Thymus (tissue), 11 donors: Measurements from ENCODE around the gene RAPGEF2. TPM values are rescaled to one million over a fixed set of nuclear protein-coding genes. Genes with fewer than 3 reads are reported as not detected.
"Not testable (repeated sequence)": the region's sequence is repeated elsewhere in the genome, so short reads cannot be mapped to it uniquely, and the experiment has no call there.

Experiments used
- DNase-seq, 9 donors: peaks; one replicate each; pipeline ENCODE4 v3.0.0-alpha.2; 2013; ENCODE audit warnings: low spot score in 9 of 9, low read depth in 6 of 9, missing footprints in 1 of 9
- H3K27ac ChIP-seq, 2 donors: one replicate each; pipeline ENCODE4 v1.5.1; 2013; ENCODE audit warnings: control low read depth in 1 of 2, low read depth in 1 of 2, low read length in 1 of 2, mild to moderate bottlenecking in 1 of 2, moderate library complexity in 1 of 2
- H3K27me3 ChIP-seq, 2 donors: one replicate each; pipeline ENCODE4 v1.5.1; 2013; ENCODE audit warnings: low read length in 1 of 2; ENCODE audit not compliant: control insufficient read depth in 2 of 2, insufficient read depth in 1 of 2
- H3K36me3 ChIP-seq, 2 donors: one replicate each; pipeline ENCODE4 v1.5.1; 2013; ENCODE audit warnings: low read length in 1 of 2, mild to moderate bottlenecking in 1 of 2, moderate library complexity in 1 of 2; ENCODE audit not compliant: control insufficient read depth in 2 of 2, insufficient read depth in 2 of 2
- H3K4me1 ChIP-seq, 2 donors: one replicate each; pipeline ENCODE4 v1.5.1; 2013; ENCODE audit warnings: low read length in 2 of 2; ENCODE audit not compliant: control insufficient read depth in 2 of 2, insufficient read depth in 2 of 2
- H3K4me3 ChIP-seq, 2 donors: one replicate each; pipeline ENCODE4 v1.5.1; 2013; ENCODE audit warnings: low read length in 2 of 2, control low read depth in 1 of 2, mild to moderate bottlenecking in 1 of 2
- H3K9me3 ChIP-seq, 2 donors: one replicate each; pipeline ENCODE4 v1.5.1; 2013; ENCODE audit warnings: low read length in 1 of 2, mild to moderate bottlenecking in 1 of 2; ENCODE audit not compliant: control insufficient read depth in 2 of 2, insufficient read depth in 1 of 2
- WGBS: extraction: QIAGEN DNeasy Blood & Tissue Kit; methylation state at CpG from one replicate; pipeline ENCODE4 v1.1.7; 2013; 5-methylcytosine and 5-hydroxymethylcytosine counted together
- polyA plus RNA-seq: library from polyadenylated mRNA; stranded (reverse); fragments of 200-250 nt; gene quantifications from one replicate; pipeline ENCODE4 v1.2.3, GENCODE V29; 2013
- total RNA-seq: library from RNA; stranded (reverse); fragments of 120-200 nt; gene quantifications from one replicate; pipeline ENCODE4 v1.2.4, GENCODE V29; 2013
- donor health status: healthy.

Gene RAPGEF2
- total and polyA plus RNA-seq, 2 donors = 7.9 to 23.6 TPM

DNA sequence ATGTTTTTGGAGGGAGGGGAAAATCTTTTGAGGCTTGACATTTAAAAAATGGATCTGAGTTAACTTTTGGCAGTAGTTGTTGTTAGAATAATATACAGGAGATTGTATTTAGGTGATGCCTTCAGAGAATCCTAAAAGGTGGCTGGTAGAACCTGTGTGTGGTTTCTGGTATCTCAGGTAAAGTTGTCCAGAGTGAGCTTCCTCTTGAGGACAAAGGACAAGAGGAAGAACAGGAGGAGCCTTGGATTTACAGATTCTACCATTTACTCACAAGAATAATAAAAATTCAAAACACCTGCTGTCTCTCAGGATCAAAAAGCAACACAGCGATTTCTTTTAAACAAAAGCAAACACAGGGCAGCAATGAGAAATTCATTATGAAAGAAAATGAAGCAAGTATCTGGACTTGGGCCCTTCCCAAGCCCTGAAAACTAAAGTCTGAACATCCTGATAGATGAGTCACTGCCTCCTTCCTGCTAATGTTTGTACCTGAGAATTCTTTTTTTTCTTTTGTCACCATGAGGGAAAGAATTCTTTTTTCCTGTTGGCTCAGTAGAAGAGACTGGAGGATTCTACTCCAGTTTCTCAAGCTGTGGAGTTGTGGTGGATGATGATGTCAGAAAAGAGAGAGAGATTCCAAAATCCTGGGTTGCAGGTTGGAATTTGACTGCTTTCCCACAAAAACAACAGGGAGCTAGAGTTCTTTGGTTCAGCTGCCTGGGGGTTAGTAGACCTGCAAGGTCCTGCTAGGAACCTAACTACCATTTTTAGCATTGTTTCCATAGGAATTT lies 31.5 kb upstream of the RAPGEF2 start:
- Histone ChIP-seq H3K27ac (no peak overlapping the region), H3K36me3 (no peaks in the 10 kb centered on the region), H3K4me1 (no peaks in the 10 kb centered on the region), H3K9me3 (no peaks in the 10 kb centered on the region), H3K4me3 (no peak overlapping the region), H3K27me3 (no peaks in the 10 kb centered on the region)
- WGBS = 92% methylated on average over 1 of the region's 1 CpG
- no peak for DNase-seq

DNA sequence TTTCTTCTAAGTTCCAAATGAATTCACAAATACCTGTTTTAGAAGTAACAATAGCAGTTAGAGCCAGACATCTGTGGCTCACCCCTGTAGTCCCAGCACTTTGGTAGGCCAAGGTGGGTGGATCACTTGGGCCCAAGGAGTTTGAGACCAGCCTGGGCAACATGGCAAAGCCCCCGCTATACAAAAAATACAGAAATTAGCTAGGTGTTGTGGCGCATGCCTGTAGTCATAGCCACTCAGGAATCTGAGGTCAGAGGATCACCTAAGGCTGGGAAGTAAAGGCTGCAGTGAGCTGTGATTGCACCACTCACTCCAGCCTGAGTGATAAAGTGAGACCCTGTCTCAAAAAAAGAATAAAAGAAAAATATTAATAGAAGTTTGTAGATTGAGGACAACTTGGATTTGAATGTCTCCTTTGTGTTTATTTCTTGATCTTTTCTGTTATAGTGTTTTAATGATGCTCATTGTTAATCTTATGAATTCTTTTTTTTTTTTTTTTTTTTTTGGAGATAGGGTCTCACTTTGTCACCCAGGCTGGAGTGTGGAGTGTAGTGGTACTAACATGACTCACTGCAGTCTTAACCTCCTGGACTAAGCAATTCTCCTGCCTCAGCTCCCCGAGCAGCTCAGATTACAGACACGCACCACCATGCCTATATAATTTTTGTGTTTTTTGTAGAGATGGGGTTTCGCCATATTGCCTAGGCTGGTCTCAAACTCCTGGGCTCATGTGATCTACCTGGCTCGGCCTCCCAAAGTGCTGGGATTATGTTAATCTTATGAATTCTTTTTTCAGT lies 30.7 kb upstream of the RAPGEF2 start:
- H3K9me3 ChIP-seq = no peaks in the 10 kb centered on the region
- no peaks in the 10 kb centered on the region for H3K4me1 ChIP-seq
- H3K27me3 ChIP-seq = no peaks in the 10 kb centered on the region
- 97% methylated on average over 6 of the region's 6 CpGs for WGBS
- no peaks in the 10 kb centered on the region for H3K36me3 ChIP-seq
- H3K27ac ChIP-seq = no peak overlapping the region
- H3K4me3 ChIP-seq = no peak overlapping the region
- no peak for DNase-seq

DNA sequence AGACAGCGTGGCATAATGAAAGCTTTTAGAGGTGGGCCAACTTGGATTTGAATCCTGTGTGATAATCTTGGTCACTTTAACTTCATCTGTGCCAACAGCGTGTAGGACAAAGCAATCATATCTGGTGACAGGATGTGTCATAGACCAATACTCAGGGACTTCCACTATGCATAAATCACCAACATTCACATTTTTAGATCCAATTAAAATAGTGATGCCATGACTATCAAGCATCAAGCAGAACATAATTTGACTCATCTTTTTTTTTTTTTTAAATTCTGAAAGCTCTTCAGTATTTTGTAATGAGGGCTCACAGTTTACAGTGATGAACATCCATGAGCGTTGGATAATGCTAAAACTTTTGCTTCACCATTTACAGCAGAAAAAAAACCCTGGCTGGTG lies 27.3 kb upstream of the RAPGEF2 start:
- Histone ChIP-seq H3K4me3 (no peak overlapping the region), H3K27me3 (no peaks in the 10 kb centered on the region), H3K4me1 (no peaks in the 10 kb centered on the region), H3K9me3 (no peaks in the 10 kb centered on the region), H3K27ac (no peak overlapping the region), H3K36me3 (no peaks in the 10 kb centered on the region)
- no peak for DNase-seq
- 65% methylated on average over 3 of the region's 3 CpGs for WGBS

DNA sequence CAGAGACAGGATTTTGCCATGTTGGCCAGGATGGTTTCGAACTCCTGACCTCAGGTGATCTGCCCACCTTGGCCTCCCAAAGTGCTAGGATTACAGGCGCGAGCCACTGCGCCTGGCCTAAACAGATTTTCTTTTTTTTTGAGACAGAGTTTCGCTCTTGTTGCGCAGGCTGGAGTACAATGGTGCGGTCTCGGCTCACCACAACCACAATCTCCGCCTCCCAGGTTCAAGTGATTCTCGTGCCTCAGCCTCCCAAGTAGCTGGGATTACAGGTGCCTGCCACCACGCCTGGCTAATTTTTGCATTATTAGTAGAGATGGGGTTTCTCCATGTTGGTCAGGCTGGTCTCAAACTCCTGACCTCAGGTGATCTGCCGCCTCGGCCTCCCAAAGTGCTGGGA lies 25.9 kb upstream of the RAPGEF2 start:
- not testable (repeated sequence) for H3K9me3 ChIP-seq
- WGBS = 97% methylated on average over 13 of the region's 13 CpGs

DNA sequence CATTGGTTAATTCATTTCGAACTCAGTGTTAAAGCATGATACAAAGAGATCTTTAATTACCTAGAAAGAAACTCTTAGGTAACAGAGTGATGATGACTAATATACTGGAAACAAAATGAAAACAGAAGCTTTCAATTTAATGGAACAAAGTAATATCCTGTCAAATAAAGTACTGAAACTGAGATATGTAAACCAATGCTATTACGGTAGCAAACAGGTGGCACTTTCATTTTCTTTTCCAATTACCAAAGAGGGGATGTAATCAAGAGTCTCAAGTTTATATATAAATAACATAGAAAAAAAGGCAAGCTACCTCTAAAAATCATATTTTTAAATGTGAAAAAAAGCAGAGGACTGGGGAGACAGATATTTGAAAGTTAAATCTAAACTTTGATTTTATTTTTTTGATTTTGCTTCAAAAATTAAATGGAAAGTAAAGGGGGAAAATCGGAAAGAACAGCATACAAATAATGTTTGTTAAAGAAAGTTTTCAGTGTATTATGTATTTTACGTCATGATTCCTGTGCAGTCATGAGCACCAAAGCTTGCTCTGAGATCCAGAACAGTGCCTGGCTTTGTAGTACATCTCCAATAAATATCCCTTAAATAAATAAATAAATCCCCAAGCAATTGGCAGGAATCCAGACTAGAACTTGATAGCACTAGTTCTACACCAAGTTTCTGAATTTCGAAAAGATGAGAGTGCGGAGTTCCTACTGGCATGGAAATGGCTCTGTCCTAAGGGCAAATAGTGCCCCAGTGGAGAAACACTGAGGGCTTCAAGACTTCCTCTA lies 25.0 kb upstream of the RAPGEF2 start:
- no peak overlapping the region for H3K27ac ChIP-seq
- H3K9me3 ChIP-seq = no peaks in the 10 kb centered on the region
- no peaks in the 10 kb centered on the region for H3K4me1 ChIP-seq
- no peak overlapping the region for H3K4me3 ChIP-seq
- no peaks in the 10 kb centered on the region for H3K27me3 ChIP-seq
- no peak for DNase-seq
- WGBS = 87% methylated on average over 6 of the region's 6 CpGs
- no peaks in the 10 kb centered on the region for H3K36me3 ChIP-seq

More for the DNA sequence above, 25.9 kb upstream of the RAPGEF2 start:
- not testable (repeated sequence) for H3K4me1 ChIP-seq, H3K27me3 ChIP-seq, H3K4me3 ChIP-seq, H3K27ac ChIP-seq, DNase-seq, H3K36me3 ChIP-seq

DNA sequence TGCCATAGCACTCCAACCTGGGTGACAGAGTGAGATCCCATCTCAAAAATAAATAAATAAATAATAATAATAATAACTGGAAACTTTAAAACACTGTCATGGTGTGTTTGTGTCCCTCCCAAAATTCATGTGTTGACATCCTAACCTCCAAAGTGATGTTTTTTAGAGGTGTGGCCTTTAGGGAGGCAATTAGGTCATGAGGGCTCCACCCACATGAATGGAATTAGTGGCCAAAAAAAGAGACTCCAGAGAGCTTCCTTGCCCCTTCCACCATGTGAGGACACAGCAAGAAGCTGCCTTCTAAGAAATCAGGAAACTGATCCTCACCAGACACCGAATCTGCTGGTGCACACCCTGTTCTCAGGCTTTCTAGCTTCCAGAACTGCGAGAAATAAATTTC lies 23.8 kb upstream of the RAPGEF2 start:
- H3K4me3 ChIP-seq = no peak overlapping the region
- no peaks in the 10 kb centered on the region for H3K9me3 ChIP-seq
- no peaks in the 10 kb centered on the region for H3K36me3 ChIP-seq
- no peak for DNase-seq
- H3K27ac ChIP-seq = no peak overlapping the region
- H3K27me3 ChIP-seq = no peaks in the 10 kb centered on the region
- 87% methylated on average over 2 of the region's 2 CpGs for WGBS
- H3K4me1 ChIP-seq = no peaks in the 10 kb centered on the region

DNA sequence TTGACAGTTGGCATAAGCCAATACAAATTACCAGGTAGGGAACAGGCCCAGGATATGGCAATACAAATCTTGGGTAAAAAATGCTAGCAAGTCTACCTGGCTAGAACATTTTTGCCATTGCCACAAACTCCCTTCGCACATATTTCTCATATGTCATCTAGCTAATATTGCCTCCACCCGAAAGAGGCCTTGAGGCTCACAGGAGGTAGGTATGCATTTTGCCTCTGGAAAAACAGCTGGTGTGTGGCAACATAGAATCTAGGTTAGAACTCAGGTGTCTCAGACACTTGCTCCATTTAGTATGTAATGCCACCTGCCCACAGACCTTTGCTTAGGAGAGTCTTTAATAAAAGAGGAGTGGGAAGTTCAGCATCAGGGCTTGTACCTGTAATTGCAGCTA lies 16.3 kb upstream of the RAPGEF2 start:
- no peaks in the 10 kb centered on the region for H3K4me1 ChIP-seq
- H3K27me3 ChIP-seq = no peaks in the 10 kb centered on the region

DNA sequence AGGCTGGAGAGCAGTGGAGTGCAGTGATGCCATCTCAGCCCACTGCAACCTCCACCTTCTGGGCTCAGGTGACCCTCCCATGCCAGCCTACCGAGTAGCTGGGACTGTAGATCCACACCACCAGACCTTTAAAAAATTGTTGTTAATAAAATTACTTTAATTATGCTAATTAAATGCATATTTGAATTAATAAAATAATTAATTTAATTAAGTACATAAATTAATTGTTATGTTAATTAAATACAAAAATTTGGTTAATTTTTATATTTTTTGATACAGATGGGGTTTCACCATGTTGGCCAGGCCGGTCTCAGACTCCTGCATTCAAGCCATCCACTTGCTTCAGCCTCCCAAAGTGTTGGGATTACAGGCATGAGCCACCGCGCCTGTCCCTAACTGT lies 12.6 kb upstream of the RAPGEF2 start:
- no peak overlapping the region for H3K4me3 ChIP-seq
- no peak overlapping the region for H3K27ac ChIP-seq
- WGBS = 97% methylated on average over 4 of the region's 4 CpGs
- no peaks in the 10 kb centered on the region for H3K4me1 ChIP-seq
- no peaks in the 10 kb centered on the region for H3K9me3 ChIP-seq
- H3K36me3 ChIP-seq = no peaks in the 10 kb centered on the region
- no peak for DNase-seq
- H3K27me3 ChIP-seq = no peaks in the 10 kb centered on the region

More for the DNA sequence above, 16.3 kb upstream of the RAPGEF2 start:
- H3K36me3 ChIP-seq = no peaks in the 10 kb centered on the region
- no peaks in the 10 kb centered on the region for H3K9me3 ChIP-seq
- DNase-seq = no peak
- 98% methylated on average over 2 of the region's 2 CpGs for WGBS
- no peak overlapping the region for H3K27ac ChIP-seq
- H3K4me3 ChIP-seq = no peak overlapping the region

DNA sequence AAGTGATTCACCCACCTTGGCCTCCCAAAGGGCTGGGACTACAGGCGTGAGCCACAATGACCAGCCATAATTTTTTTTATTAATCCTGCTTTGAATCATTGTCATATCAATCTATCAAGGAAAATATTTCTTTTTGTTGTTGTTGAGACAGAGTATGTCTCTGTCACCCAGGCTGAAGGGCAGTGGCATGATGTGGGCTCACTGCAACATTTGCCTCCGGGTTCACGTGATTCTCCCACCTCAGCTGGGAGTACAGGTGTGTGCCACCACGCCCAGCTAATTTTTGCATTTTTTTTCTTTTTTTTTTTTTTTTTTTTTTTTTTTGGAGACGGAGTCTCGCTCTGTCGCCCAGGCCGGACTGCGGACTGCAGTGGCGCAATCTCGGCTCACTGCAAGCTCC lies 8.7 kb upstream of the RAPGEF2 start:
- not testable (repeated sequence) for H3K36me3 ChIP-seq, H3K27me3 ChIP-seq, DNase-seq, H3K27ac ChIP-seq, H3K4me1 ChIP-seq, H3K9me3 ChIP-seq, H3K4me3 ChIP-seq
- WGBS = 97% methylated on average over 4 of the region's 11 CpGs
